ENCODE data around the gene KLHL6.

GRCh38 chr3:183564046-183564445, 8.5 kb upstream of the KLHL6 start:
- TF ChIP-seq CTCF (IDR thresholded peaks at IDR 0.05) (no peak), EP300 (IDR thresholded peaks at IDR 0.05; ENCODE audit: low read depth) (no peak), POLR2A (IDR thresholded peaks at IDR 0.05) (no peak), POLR2AphosphoS5 (IDR thresholded peaks at IDR 0.05) (no peak)
